GM19324 (cell line): ENCODE measurements around the gene PBX3.

Experiments used
- ATAC-seq: cut with Tn5 transposase; IDR thresholded peaks from one replicate; pipeline ENCODE4 v1.9.1; 2021; ENCODE audit warnings: mild to moderate bottlenecking, moderate library complexity; ENCODE audit not compliant: unreplicated experiment, low FRiP score

Gene PBX3

DNA sequence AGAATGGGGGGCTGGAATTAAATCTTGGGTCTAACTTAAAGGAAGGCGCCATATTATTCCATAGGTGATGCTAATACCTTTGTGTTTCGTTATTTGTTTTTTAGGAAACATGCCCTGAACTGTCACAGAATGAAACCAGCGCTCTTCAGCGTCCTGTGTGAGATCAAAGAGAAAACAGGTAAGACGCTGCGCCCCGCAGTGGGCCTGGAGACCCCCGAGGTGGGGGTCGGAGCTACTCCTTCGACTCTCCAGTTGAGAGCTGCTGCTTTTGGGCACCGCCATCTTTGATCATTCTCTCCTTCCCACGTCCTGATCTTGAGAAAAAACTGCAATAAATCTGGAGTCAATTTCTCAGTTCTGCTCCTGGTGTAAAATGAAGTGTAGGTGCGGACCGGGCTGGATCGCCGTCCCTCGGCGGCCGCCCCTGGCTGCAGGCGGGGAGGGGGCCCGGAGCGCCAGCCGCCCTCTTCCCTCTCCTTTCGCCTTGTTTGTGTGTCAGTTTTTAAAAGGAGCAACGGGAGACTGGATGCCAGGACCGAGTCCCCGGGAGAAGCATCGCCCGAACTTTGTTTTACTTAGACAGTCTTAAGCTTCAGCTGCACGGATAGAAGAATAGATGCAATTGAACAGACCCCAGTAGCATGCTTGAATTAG, 1.4 kb downstream of the PBX3 start:
- no peak for ATAC-seq

DNA sequence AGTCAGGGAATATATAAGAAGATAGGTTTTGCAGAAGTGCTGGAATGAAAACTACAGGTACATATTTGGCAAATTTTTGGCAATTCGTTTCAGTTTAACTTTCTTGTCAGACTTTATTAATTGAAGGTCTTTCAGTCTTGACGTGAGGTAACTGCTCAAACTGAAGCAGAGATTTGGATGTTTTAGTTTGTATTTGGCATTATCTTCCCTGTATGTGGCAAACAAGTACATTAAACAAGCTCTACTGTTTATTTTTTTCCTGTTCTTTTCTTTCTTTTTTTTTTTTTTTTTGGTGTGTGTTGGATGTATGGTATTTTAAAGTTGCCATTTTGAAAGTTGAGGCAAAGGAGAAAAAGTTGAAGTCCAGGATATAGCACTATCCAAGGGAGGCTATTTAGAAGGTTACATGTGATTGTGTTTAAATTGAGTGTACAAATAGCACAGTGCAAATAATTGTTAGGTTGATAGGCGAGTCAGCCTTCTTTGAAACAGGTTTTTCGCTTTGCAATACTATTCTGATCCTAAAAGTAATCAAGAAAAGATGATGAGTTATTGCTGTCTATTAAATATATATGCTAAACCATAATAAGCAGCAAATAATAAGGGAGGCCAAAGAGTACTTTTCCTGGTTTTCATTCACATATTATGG, 2.2 kb downstream of the PBX3 start:
- ATAC-seq: no peak

DNA sequence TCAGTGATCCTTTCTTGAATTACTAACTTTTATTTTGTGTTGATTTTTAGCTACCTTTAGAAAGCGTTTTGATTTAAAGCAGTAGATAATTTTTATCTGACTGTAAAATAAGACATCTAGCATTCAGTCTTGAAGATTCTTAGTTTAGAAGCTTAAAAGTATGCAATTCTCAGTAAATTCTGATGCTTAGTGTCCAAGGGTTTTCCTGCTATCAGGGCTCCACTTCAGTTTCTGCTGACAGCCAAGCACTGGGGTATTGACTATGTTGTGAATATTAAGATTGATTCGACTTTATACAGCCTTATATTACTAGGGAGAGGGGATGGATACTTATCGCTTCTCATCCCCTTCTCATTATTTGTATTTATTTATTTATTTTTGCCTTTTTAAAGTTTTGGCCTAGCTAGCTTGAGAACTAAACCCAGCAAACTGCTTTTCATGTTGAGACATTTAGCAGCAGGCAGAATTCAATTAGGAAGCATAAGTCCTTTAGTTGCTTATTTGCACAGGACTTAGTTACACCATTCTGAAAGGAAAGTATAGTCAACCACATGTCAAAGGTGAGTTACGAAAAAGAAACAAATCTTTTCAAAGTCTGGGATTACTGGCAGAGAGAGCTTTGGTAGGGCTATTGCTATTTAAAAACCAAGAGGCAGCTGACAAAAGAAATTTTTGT, 2.9 kb downstream of the PBX3 start:
- ATAC-seq: no peak

DNA sequence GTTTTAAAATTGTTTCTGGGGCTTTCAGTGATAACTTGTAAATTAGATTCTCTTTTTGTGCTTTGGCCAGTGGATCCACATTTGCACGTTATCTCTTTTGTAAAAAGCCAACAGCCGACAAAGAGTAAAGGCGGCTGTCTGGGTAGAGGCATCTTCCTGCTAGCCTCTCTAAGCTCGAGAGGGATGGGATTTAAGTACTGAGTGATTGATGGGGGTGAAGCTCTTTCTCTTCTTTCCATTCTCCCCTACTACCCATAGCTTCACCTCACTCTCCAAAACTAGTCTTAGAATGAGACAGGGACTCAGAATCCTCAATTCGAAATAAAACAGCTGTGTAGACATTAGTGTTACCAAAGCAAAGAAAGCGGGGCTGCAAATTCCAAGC, 3.4 kb downstream of the PBX3 start:
- no peak for ATAC-seq

DNA sequence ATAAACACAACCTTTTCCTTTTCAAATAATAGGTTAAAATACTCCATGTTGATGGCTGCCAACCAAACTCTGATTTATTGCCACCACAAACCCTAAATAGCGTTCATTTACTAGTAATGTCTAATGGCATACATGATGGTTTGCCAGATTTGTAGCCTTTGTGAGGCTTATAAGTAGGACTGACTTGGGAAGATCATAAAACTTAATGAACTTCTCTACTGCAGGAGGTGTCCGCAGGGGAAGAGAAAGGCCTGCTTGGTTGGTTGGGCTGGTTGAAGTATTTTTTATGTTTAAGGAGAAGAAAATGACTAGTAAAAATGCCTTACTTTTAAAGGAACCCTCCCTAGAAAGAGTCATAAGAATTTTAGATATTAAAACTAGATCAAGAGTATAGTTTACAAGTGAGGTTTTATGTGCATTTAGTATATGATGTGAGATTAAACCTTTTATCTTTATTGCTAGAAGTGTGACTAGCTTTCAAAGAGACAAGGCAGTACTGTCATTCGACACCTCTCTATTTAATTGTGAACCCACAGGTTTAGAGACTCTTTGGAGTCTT, 5.0 kb downstream of the PBX3 start:
- ATAC-seq: no peak

DNA sequence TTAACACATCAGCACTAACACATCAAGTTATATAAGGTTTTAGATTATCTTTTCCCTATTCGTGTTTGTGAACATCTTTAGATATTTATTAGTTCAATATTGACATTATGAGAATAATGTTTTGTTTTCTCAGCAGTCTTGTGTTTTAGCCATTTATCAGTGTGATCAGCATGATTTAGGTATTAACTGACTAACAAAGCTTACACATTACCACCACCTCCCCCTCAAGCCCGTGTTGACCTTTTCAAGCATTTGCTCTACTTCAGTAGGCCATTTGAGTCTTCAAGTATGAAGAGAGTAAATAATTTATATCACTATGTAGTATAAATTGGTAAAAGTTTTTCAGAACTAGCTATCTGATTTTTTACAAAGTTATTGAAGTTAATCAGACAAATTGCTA, 6.9 kb downstream of the PBX3 start:
- no peak for ATAC-seq

DNA sequence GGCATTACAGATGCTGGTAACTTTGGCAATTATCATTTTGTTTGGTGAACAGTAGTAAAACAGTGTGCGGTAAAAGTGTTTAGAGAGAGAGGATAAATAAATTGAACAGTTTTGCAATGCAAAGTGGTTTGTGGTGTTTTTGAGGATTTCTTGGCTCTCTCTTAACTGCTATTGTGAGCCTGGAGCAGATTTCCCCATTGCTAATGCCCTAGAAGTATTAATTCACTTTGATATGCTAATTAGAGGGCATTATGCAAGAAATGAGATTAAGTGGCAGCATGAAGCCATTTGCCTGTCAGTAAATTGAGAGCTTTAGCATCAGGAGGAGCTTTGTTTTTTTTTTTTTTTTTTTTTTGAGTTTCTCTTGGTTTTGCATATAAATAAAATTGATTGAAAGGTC, 8.2 kb downstream of the PBX3 start:
- ATAC-seq: no peak

DNA sequence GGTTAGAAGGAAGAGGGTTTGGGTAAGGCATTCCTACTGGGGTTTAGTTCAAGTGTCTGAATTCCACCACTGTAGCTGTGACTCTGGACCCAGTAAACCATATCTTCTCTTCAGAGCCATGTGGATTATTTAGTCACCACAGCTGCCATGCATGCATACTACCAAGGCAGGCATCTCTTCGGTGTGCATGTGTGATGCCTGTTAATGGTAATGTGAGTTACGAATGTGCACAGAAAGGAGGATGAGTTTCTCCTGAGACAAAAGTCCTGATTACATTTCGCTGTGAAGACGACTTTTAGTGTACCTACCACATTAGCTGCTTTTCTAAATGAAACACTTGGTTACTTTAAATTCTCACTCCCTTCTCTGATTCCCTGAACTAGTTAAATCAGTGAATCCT, 9.3 kb downstream of the PBX3 start:
- no peak for ATAC-seq

DNA sequence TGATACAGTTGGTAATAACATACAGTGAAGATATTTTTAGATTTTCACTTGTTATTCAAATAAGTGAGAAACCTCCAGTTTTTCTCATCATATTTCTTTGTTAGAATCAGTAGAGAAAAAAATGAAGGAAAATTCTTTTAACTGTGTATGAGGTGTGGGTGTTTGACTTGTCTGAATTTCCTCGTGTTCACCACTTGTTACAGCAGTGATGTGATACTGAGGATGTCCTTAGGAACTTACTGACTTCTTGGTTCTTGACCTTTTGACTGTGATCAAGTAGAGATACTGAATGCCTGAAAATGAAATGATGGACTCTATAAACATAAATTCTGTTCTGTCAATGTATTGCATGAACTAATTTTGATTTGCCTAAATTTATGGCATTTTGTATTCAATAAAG, 10.7 kb downstream of the PBX3 start:
- no peak for ATAC-seq

DNA sequence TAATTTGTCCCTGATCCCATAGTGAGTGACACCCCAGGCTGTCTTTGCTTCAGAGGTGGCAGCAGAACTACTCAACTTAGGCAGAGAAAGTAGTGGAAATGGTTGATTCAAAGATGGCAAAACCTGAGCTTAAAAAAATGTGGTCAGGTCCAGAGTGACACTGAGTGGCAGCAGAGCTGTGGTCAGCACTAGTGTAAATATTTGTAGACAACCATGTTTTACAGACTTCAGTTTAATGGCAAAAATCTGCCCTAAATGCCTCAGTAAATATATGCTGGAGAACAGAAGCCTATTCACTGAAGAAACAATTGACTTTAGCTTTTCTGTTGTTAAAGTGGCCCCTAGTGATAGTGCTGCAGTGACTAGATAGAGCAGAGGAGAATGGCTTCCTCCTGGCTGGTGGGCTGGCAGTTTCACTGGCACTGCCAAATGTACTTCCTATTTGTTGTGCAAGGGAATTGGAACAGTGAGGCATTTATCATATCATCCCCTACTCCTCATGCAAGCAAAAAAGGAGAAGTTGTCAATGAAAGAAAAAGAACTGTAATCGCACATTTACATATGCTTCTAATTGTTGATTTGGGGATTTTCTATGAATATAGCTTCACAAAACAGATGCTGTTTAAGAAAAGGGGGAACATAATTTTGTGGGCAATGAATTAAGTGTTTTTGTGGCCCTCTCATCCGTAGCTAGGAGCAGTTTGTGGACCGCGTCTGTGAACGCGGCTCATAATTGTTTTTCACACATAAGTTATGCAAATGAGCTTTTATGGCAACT, 12.0 kb downstream of the PBX3 start:
- no peak for ATAC-seq

DNA sequence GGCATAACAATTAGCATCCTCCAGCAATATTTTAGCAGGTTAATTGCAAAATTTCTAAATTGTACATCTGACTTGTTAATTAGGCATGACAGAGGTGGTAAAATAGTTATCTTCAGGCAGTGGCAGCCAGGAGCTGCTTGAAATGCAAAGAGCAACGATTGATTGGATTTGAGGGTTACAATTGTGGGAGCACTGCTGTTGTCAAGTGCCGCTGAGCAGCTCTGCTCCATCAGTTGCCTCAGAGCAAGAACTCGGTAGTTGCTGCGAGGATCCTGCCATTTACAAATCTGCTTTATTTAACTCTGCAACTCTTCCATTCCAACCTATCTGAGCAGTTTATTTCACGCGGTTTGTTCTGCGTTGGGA, 12.6 kb downstream of the PBX3 start:
- no peak for ATAC-seq

DNA sequence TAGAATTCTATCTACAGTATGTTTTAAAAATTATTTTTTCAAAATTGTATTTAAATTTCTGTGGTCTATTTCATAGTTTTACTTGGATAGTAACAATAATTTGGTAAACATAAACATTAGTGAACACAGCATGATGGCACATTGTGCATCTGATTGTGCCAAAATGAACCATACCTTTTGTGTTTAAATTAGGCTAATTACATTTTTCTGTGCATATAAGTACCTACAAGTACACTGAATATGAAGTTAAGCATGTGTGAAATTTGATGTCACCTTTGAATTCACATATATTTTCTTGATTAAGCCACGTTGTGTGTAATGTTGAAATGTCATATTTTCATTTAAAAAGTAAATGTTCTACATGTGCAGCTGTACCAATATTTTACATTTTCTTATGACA, 13.4 kb downstream of the PBX3 start:
- no peak for ATAC-seq

DNA sequence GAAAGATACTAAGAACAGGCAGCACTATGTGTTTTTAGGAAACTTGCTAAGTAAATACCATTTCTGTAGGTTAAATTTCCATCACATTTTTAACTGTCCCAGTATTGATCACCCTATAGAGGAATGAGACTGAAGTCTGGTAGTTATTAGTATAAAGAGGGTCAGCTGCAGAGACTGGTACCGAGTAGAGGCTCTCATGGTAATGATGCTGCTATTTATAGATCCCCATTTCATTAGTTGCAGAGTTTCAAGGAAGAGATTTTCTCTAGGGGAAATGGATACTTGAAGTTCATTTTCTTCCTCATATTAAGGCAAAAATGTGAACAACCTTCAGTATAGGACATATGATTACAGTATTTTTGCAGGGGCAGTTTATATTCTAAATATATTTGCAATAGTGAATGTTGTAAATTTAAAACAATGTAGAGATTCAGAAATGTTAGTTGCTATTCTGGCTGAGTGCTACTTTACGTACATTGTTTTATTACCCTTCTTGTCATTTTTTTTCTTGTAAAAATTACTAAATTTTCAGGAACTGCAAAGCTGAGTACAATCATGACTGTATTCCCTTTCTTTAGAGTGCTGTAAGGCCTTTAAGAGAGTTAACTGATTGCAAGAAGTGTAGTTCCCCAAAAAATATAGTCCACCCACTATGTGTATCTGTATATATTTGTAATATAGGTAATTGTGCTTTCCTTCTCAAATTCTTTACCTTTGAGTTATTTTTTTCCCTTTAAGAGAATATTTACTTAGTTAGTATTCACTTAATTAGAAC, 14.7 kb downstream of the PBX3 start:
- no peak for ATAC-seq

DNA sequence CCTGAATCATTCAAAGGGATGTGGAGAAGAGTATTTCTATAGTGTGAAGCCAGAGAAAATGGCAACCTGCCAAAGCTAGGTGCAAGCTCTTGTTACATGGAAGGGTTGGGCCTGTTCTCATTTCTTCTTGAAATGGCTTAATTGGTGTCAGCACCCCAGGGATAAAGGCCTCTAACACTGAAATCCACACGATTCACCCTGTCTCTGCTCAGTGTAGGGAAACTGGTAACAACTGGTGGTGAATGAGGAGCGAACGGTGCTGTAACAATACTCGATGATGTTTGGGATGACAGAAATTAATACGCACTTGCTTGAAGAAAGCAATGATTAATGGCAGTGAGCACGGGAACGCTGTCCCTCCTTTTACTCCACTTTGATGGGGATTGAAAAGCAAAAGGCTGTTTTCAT, 16.2 kb downstream of the PBX3 start:
- no peak for ATAC-seq

DNA sequence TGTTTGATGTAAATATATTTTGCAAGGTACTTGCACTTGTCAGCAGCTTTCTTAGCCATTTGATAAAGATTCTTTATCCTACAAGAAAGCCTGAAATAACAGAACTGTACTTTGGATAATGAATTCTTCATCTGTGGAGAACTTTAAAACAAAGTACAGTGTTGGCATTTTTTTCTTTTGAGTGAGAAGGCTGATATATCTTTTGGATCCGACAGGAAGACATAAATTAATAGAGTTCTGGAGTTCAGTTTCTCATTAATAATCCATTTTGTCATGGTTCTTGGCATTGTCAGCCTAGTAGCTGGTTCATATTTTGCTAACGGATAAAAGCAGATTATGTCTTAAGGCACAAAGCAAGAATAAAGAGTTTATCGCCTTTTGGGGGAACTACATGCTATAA, 17.0 kb downstream of the PBX3 start:
- ATAC-seq: no peak

DNA sequence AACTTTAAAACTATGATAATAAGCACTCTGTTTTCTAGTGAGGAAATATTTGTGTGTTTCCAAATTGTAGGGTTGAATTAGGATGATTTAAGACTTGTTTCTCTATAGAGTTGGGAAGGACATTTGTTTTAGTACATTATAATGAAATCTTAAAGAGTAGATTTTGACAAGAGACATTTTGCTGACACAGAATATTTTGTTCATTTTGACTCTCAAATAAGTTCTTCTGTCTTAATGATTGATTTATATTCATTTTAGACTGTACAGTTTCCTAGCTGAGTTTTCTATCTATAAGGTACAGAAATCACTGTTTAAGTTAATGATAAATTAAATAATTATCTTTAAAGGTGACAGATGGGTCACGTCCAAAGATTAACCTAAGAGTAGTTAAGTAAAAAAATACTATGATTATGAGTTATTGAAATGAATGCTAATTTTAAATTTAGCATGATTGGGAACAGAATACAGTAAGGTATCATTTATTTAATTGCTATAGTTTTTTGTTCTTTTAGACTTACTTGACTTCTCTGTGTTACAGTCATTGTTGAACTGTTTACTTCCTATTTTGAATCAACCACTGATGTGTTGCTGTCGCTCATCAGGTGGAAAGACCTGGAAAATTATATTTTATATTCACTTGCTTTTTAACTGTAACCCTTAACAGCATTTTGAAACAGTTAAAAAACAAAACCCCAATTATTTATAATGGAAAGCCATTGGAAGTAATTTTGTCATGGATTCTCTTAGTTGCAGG, 19.5 kb downstream of the PBX3 start:
- no peak for ATAC-seq

DNA sequence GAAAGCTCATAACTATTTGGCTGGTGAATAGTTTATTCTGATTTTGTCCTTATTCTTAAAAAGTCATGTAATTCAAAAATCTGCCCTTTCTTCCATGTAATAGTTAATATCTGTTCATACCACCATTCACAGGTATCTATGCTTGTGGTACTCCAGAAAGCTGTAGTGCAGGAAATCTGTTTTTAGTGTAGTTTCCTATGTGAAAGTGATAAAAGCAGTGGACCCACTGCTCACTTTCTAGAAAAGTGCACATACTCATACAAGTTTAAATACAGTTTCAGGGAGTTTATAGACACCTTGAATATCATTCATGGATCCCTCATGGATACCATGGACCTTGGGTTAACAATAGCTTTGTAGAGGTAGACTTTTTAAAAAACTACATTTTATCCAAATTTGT, 20.2 kb downstream of the PBX3 start:
- no peak for ATAC-seq

DNA sequence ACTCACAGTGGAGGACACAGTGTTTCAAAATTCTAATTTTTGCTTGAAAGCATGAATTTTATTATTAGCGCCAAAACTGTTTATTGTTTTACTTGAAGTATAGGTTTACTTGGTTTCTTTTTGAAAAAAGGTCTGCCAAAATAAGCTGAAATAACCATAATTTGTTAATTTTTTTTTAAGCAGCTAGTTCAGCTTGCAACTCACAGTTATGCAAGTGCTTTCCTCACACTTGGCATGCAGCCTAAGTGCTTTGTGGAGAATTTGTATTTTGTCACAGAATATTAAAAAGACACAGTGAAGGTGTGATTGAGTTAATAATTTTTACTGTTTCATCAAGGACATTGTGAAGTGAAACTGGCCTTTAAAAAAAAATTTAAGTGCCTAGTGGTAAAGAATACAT, 21.6 kb downstream of the PBX3 start:
- no peak for ATAC-seq

DNA sequence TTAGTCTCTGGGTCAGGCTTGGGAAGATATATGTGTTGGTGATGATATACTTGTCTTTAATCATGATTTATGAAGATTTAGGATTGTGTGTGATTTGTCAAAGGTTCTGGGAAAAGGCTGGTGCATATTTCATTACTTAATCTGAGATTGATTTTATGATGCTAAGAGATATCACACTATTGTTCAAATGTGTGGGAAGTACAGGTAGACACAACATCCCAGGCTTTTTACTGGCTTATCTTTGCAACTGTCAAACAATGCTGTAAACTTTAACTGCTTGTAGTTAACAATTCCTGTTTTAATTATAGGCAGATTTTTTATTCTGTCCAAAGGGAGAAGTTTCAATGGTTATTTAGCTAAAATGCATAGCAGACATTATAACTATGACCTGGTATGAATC, 23.9 kb downstream of the PBX3 start:
- ATAC-seq: no peak

DNA sequence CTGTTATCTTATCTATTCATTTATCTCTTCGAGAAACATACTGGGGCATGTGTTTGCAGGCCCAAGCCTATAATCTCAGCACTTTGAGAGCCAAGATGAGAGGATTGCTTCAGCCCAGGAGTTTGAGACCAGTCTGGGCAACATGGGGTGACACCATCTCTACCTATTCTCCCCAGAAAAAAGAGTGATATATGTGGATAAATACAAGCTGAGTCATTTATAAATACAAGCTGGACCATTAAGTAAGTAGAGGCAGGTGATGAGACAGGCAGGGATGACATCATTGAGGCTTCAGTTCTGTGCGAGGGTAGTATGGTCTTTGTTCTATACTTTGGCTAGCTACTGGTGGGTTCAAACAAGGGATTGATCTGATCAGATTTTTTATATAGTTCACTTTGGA, 25.6 kb downstream of the PBX3 start:
- ATAC-seq: no peak
